HG03135 (cell line): ENCODE measurements around the gene ERFE.

Source experiments
- ATAC-seq: cut with Tn5 transposase; IDR thresholded peaks from one replicate; pipeline ENCODE4 v1.9.1; 2021; ENCODE audit warnings: mild to moderate bottlenecking, moderate library complexity; ENCODE audit not compliant: unreplicated experiment

Gene ERFE

DNA sequence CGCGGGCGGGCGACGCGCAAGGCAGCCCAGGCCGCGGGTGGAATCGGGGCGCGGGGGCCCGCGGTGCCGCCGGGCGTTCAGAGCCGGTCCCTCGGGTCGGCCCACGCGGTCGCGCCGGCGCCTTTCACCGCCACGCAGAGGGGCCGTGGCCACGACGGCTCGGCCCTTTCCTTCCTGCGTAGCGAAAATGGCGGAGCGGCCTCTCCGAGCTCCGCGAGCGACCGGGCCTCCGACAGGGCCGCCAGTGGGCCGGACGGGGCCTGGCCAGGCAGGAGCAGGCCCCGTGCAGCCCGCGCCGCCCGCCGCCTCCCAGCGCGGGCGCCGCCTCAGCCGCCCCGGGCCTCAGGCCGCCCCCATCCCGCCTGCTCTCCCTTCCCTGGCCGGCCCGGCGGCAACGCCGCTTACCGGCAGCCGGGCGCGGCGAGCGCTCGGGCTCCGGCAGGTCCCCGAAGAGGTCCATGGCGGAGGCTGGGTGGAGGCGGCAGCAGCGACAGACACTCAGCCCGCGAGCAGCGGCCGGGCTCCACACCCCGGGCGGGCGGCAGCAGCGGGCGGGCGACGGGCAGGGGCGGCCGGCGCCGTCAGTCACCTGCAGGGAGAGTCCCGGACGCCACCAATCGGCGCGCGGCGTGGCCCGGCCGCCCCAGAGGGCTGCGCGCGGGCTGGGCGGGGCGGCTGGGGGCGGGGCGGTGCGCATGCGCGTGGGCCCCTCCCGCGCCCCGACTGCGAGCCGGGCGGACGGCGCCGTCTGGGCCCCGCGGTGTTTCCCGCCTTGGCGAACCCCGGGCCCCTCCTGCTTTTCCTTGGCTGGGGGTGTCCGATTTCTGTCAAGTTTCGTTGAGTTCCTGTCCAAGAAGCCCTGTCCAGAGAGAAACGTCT lies 44.6 kb downstream of the ERFE start, which contains the start of gene ILKAP:
Gene ILKAP (minus strand): TSS at position 602 of the 879 bp plus-strand sequence. CDS start 142 bp downstream, at position 460.
- ATAC-seq = peak; percentile 96

DNA sequence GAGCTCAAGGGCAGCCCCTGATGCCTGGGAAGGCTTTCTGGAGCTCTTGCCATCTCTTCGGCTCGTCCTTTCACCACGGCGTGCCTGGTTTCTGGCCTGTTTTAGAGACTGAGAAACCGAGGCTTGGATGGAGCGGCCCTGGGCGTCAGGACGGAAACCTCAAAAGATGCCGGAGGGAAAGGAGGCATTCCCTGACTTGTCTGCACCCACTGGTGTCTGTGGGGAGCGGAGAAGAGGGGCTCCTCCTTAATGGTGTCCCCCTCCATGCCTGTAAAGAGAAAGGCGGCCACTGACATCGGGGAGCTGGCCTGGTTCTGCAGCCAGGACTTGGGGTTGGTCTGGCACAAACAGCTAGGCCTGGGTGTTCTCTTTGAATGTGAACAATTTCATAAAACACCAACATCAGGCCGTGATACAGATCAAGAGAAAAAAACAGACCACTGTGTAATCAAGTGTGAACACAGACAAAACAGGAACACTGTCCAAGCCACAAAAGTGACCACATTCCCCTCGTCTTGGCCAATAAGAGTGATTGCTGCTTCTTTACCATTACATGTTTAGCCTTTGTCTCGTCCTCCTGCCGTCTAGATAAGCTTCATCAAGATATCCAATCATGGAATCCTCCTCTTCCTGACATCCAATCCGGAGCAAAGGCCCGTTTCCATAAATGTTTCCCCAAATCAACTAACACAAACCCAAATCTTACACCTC lies 45.4 kb downstream of the ERFE start:
- no peak for ATAC-seq

GRCh38 chr2:238207006-238207405 lies 48.2 kb downstream of the ERFE start:
- no peak for ATAC-seq

GRCh38 chr2:238216651-238217184 lies 57.9 kb downstream of the ERFE start:
- no peak for ATAC-seq
